ENCODE results near the gene PRSS50.

The PRSS50 gene

DNA sequence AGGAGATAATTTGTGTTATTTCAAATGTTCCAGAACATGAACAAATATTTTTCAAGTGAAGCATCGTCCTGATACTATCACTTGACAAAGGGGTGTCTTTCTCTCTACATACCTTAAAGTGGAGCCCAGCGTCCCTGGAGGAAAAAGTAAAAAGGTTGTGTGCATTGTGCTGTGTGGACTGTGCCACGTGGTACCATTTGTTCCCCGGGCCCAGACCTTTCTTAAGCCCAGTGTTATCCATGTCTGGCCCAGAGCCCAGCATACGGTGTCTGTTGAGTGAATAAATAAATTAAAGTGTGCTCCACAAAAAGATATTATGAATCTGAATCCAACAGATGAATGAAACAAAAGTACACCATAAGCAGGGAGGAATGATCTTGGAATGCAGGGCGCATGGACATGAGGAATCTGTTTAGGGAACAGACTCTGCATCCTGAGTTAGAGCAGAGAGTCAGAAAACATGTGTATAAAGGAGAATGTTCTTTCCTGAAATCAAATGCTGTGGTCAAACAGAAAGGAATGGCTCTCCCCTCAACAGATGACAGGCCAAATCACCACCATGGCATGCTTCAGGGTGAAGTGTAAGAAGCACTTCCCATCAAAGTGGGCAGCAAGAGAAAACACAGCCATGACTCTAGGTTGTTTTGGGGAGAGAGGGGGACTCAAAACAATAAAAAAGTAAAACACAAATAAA, 8.1 kb upstream of the PRSS50 start:
- DNase-seq, result no peak

DNA sequence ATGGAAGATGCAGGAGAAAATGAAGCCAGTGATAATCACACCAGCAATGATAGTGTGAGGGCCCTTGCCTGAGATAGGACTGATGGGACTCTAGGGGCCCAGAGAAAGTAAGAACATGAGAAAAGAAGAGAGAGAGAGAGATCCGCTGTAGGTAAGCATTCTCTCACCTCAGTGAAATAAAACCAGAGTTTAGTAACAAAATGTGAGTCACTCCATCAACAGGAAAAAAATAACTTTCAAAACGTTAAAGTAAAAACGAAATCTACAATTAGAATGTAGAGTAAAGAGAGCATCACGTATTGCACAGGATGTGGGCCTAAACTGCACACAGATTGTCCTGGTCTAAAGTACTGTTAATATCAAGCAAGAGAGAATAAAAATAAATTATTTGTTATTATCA, 6.8 kb upstream of the PRSS50 start:
- DNase-seq, result no peak

DNA sequence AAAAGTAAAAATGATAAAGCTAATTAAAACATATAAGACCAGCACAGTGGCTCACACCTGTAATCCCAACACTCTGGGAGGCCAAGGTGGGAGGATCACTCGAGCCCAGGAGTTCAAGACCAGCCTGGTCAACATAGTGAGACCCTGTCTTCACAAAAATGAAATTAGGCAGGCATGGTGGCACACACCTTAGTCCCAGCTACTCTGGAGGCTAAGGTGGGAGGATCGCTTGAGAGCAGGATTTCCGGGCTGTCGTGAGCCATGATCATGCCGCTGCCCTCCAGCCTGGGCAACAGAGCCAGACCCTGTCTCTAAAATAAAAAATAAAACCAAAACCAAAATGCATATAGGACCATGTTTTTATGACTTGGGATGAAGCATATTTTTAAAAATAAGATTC, 4.8 kb upstream of the PRSS50 start:
- DNase-seq, result no peak

DNA sequence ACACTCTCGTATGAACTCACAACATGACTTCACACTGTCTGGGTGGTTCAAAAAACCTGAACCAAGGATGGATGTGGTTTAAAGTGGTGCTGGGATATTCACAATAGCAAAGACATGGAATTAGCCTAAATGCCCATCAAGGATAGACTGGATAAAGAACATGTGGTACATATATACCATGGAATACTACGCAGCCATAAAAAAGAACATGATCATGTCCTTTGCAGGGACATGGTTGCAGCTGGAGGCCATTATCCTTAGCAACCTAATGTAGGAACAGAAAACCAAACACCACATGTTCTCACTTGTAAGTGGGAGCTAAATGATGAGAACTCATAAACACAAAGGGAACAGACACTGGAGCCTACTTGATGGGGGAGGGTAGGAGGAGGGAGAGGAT, 3.3 kb upstream of the PRSS50 start:
- no peak for DNase-seq

DNA sequence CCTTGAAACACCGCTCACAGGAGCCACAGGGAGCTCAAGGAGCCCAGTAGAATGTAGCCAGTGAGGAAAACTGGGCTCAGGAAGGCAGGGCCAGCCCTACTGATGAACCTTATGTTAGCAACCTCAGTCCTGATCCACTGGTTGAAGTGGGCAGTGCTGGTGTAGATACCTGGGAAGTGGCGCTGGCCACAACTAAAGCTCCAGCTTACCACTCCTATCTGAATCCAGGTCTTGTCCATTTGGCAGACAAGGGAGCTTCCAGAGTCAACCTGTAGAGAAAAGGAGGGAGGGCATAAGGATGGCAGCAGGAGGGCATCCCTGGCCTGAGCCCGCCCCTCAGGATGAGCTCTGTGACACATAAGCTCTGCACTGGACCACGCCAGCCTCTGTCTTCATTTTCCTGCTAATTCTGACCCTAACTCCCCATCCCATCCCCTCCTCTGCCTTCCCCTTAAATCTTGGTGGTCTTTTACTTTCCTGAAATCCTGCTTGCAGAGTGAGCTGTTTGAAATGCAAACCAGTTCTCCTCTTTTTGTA, 2.1 kb upstream of the PRSS50 start:
- DNase-seq, result no peak

DNA sequence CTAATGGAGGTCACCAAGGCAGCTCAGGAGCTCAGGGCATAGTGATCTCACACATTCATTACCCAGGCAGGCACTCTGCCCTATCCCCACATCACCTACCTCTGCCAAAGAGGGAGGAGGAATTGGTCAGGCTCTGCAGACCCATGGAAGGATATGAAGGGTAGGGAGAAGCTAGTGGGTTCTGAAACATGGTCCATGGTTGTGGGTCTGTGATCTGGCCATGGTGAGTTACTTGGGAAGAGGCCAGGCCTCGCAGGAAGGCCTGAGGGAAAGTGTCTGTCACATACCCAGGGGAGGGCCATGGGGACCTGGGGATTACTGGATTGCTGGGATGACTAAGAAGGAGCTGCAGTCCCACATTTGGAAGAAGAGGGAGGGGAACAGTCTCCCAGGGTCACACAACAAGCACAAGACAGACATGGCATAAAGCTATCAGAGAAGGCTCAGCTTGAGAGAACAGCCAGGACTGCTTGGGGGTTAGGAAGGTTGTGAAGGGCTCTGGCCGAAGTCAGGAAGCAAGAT, 1.4 kb upstream of the PRSS50 start:
- no peak for DNase-seq

DNA sequence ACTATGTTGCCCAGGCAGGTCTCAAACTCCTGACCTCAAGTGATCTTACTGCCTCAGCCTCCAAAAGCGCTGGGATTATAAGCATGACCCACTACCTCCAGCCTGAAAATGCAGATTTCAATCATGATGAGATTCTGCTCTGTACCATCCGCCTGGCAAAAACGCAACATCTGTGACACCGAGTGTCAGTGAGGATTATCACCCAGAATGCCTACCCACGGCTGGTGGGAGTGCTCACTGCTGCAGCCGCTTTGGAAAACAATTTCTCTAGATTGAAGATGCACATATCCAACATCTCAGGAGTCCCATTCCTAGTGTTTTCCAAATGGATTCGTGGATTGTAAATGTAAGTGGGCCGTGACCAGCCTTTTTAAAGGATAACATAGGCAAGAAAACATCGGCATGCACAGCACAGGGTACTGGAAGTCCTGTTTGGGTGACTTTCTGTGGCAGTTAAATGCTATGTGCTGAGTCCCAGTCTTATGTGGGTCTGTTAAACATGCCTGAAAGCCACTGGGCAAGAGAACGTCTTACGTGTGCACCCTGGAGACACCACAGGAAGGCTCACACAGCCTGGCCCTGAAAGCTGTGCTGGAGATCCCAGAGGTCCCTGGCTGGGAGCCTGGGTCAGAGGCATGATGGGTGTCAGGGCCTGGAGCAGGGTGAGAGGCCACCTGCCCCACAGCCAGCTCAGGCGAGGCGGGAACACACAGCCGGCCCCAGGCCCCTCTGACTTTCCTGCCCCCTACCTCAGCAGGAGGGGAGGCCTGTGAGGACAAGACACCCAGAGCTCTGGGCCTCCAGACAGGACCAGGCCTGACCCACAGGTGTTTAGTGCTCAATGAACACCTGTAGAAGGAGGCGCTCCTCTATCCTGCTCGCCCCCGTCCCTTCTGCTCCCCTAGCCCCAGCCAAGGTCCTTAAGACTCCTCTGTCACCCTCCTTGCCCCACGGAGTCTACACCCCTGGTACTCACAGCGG, 918 bp downstream of the PRSS50 start:
- DNase-seq, result no peak

DNA sequence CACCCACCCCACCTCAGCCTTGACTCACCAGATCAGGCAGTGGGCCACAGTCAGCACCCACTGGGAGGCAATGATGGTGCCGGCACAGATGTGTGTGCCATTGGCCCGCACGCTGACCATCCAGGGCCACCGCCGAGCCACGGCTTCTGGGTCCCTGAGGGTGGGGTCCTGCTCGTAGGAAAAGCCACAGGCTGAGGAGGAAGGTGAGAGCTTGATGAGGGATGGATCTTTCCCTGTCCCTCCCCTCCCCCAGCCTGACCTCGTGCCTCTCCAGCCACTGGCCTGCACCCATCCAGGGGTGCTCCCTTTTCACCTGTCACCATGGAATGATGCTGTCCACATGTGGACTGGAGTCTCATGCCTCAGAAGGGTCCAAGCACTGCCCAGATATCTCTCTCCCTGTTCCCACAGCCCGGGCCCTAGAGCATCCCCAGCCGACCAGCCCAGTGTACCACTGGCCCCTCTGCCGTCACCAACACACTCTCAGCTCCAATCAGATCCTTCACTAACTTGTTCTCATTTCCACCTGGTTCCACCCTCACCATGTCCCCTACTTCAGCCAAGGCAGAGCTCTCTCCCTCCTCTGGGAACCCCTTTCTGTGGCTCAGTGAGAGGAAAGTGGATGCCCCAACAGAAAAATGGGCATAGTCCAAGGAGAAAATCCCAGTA, 2.0 kb downstream of the PRSS50 start:
- DNase-seq, result no peak

DNA sequence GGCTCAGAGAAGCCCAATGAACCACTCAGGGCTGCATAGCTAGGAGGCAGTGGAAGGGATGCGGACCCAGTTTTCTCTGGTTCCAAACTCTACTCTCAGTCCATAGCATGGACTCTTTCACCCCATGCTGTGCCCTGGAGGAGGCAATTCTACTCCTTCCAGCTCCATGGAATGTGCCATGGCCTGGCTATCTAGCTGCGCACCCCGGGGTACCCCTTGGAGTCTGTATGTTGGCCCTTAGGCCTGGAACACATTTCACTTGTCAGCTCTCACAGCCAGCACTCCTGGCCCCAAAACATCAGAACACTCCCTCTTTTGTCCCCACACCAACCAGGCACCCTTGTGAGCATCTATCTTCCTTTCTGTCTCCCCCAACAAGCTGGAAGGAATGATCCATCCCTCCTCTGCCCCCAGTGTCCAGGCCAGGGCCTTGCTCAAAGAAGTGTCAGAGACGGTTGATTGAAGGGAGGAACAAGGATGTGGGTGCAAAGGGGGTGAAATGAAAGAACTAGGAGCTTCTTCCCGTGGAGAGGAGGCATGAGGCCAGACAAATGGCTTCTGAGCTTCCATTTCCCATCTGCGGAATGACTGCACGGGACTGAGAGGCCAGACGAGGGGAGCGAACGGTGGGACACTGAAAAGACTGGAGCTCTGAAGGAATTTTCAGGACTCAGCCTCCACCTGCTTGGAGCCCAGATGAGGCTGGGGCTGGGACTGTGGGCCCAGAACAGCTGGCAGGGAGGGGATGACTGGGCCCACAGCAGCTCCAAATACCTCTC, 2.8 kb downstream of the PRSS50 start:
- no peak for DNase-seq

DNA sequence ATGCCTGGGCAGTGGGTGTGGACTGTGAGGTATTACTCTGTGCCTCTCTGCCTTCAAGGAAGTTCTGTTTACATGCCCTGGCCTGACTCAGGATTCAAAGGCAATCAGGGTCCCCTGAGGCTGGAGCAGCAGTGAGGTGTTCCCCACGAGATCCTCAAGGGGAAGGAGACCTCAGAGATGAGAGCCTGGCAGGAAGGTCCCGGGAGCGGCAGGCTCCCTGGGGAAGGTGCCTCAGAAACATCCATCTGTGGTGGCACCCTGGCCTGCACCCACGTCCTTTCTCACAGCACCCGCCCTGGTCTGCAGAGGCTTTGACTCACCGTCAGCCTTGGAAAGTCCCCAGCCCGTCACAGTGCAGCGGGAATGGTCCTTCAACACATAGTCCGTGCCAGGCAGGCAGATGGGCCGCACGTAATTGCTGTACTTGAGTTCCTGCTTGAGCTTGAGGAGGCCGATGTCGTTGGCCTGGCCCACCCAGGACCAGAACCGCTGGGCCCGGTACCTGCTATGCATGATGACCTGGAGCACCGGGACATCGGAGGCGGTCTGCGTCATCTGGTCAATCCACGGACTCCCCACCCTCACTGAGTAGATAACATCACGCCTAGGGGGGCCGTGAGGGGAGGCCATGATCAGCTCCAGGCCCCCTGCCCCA, 3.6 kb downstream of the PRSS50 start:
- DNase-seq, result no peak

DNA sequence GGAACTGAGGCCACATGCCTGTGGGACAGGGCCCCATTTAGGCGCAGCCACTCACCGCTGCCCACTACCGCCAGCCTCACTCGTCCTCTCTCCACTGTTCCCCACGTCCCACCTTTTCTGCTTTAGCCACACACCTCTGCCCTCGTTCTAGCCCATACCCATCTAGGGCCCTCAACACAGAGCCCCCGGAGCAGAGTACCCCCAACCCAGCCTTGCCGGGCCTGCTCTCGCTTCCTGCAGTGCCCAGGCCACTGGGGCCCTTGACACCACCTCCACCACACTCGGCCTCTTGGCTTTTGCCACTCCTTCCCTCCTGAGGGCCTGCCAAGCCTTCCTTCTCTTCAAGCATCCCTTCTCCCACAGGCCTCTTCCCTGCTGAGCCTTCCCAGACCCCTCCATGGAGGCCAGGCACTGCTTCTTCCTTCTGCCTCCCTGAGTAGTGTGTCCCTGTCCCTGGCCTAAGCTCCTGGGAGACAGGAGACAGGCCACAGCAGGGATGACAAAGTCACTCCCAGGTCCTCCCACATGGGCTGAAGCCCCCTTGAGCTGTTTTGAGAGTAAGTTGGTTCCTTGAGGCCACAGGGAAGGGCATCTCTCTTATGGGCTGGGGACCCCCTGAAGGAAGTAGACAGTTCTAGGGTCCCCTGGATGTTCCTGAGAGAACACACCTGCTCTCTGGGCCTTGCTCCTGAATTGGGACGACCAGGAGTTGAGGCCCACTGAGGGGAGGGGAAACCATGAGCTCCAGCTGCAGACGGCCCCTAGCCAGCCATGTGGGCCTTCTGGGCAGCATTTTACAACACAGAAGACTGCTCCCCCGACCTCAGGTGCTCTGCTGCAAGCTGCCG, 4.4 kb downstream of the PRSS50 start:
- no peak for DNase-seq

DNA sequence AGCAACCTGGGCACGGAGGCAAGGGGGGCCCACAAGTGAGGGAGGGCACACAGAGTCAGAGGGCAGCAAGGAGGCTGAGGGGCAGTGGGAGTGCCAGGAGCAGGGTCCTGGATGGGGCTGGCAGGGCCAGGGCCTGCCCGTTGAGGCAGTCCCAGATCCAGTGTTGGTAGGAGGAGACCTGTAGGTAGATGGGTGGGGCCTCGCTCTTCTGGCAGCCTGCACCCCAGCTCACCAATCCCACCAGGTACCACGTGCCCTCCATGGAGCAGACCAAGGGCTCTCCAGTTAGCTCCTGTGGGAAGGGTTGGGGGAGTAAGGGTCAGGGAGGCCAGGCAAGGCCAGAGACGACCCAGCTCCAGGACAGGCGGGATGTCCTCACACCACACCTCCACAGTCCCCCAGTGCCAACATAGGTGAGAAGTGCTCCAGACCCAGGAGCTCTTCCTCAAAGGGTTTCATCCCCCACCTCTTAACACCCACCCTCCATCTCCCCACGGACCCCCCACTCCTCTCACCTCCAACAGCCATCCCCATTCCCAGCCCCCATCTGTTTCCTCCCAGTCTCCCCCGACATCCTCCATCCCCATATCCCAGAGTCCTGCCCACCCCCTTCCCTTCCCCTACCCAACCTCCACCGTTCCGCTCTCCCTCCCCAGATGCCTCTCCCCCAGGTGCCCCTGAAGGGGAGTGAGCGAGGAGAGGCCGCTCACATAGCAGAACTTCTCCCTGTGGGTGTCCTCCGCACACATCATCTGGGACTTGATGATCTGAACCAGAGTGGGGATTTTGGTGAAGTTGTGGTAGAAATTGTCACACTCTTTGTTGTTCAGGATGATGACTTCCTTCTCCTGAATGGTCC, 5.2 kb downstream of the PRSS50 start:
- DNase-seq, result no peak

DNA sequence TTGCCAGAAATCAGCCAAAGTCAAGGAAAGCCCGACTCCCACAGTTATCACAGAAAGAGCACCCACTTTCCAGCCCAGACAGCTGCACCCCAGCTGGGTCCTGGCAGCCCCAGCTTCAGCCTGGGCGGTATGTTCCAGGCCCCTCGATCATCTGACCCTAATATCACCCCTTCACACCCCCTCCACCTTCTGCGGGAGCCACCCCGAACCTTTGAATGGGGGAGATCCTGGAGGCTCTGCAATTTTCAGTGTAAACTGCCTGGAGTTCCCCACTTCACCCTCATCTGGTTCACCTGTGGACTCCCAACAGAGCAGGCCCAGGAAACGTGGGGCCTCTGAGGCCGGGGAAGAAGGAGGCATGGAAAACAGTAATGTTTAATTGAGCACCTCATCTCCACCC, 5.9 kb downstream of the PRSS50 start:
- no peak for DNase-seq

DNA sequence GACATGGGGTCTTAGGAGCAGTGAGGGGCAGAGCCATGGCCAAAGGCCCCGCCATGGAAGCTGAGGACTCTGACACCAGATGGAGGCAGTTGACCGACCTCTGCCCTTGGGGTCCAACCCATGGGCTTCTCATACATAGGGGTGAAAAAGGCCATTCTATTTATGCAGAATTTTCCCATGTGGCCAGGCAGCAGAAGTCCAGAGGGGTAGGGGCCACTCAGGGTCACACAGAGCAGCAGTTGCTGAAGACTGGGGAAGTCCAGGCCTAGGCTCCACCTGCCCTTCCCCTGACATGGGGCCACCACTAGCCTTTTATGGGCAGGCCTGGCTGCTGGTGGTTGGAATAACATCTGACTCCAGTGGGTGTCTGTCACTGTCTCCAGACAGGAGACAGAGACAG, 6.4 kb downstream of the PRSS50 start:
- no peak for DNase-seq

DNA sequence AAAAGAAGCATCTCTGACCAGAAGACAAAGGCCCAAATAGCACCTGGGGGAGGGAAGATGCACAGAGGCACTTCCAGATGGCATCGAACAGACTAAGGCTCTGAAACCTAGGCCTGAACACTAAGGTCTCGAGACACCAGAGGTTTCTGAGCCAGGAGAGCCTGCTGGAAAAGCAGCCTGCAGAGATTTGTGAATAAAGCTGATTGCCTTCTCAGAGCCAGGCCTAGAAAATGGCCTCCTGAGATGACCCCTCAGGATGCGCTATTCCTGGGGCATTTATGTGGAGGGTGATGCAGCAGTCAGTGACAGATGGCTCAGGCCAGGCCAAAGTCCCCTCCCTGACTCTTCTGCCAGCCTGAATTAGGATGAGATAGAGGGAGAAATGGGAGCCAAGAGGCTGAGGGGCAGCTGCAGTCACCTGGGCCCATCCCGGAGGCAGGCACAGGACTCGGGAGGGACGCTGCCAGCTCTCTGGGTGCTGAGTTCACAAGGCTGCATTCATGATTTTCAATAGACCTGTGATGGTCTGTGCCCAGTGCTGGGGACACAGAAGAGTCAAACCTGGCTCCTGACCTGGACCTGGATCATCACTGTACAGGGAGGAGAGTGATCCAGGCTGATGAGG, 6.9 kb downstream of the PRSS50 start:
- no peak for DNase-seq

DNA sequence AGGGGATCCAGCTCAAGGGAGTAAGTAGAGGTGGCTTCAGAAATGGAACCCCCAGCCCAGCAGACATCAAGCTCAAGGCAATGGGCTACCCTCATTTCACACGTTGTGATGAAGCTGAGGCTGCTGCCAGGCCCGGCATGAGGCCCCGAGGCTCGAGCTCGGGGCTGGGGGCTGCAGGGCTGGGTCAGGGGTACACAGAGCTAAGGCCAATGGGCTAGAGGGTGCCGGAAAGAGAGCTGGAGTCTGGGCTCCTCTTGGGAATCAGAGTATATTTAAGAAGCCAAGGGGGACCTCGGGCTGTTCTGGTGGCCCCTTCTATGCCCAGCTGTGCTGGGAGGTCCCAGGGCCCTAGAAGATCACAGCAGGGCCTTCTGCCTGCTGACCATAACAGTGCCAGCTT, 7.4 kb downstream of the PRSS50 start:
- DNase-seq, result no peak

DNA sequence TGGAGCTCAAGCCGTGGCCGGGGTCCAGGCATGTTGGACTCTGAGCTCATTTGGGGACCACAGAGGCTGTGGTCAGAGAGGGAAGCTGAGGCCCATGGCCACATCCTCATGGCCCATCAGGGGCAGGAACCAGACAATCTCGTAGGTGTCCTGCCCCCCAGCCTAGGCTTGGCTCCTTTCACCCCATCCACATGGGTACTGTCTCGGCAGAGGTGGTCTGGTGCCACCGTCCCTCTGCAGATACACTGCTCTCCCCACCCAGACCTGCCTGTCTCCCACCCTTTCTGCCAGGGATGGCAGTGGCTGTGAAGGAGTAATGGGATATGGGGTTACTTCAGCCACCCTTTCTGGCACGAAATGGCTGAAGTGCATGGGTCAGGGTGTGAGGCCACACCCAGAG, 7.9 kb downstream of the PRSS50 start:
- no peak for DNase-seq

DNA sequence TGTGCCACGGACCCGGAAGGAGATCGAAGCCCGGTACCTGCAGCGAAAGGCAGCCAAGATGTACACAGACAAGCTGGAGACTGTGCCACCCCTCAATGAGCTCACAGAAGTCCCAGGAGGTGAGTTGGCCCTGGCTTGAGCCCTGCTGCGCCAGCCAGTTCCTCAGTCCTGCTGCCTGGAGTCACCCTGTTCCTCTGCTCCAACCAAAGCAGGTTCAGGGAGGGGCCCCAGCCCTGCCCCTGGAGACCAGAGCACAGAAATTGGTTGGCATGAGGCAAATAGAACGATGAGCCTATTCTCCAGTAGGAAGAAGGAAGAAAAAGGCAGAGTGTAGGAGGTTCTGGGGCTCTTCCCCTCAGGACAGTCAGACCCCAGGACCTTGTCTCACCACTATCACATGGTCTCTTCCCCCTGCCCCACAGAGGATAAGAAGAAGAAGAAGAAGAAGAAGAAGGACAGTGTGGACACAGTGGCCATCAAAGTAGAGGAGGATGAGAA, 8.5 kb downstream of the PRSS50 start:
- no peak for DNase-seq
